Peyer's patch (tissue), 4 donors: ENCODE measurements around the gene NACA2. TPM values are rescaled to one million over a fixed set of nuclear protein-coding genes. Genes with fewer than 3 reads are reported as not detected.
"Not testable (repeated sequence)": the region's sequence is repeated elsewhere in the genome, so short reads cannot be mapped to it uniquely, and the experiment has no call there.

Experiments used
- DNase-seq, 3 donors: peaks; one replicate each; pipeline ENCODE4 v3.0.0-alpha.2; 2017 to 2019
- H3K27ac ChIP-seq, 4 donors: fragments of 200-600 bp; sonication (generic); one replicate each; pipeline ENCODE4 v1.5.1; 2016 to 2019
- H3K27me3 ChIP-seq, 2 donors: fragments of 200-600 bp; sonication (generic); one replicate each; pipeline ENCODE4 v1.5.1; 2019
- H3K36me3 ChIP-seq, 3 donors: fragments of 200-600 bp; sonication (generic); one replicate each; pipeline ENCODE4 v1.5.1; 2016 to 2019
- H3K4me1 ChIP-seq, 4 donors: fragments of 200-600 bp; sonication (generic); one replicate each; pipeline ENCODE4 v1.5.1; 2016 to 2019
- H3K4me3 ChIP-seq, 4 donors: fragments of 200-600 bp; sonication (generic); 1 replicate in 3 of 4; 2 replicates in 1 of 4; pipeline ENCODE4 v1.5.1; 2016 to 2019; ENCODE audit warnings: mild to moderate bottlenecking in 1 of 4
- H3K9me3 ChIP-seq, 4 donors: fragments of 200-600 bp; sonication (generic); one replicate each; pipeline ENCODE4 v1.5.1; 2016 to 2019; ENCODE audit warnings: mild to moderate bottlenecking in 1 of 4
- POLR2A ChIP-seq, 2 donors: fragments of 450-650 bp; IDR thresholded peaks; one replicate each; pipeline ENCODE4 v1.5.1; 2017; ENCODE audit warnings: antibody characterized with exemption in 2 of 2, mild to moderate bottlenecking in 2 of 2, moderate library complexity in 2 of 2
- total RNA-seq, 4 donors: library from RNA; depleted of rRNA; stranded (reverse); fragments of >200 nt; gene quantifications; one replicate each; pipeline ENCODE4 v1.1.0, GENCODE V29; 2016
- TF ChIP-seq, protein P1 (sequence below), 6 experiments: fragments of 450-650 bp in 4 of 6; fragments of 200-600 bp in 2 of 6; sonication (generic) in 1 of 6; IDR thresholded peaks; one replicate each; pipeline ENCODE4 v1.5.1; 2017 to 2019; ENCODE audit warnings: antibody characterized with exemption in 6 of 6, mild to moderate bottlenecking in 3 of 6, moderate library complexity in 1 of 6

Gene NACA2
- total RNA-seq, 4 donors from 2014 or later: not detected

DNA sequence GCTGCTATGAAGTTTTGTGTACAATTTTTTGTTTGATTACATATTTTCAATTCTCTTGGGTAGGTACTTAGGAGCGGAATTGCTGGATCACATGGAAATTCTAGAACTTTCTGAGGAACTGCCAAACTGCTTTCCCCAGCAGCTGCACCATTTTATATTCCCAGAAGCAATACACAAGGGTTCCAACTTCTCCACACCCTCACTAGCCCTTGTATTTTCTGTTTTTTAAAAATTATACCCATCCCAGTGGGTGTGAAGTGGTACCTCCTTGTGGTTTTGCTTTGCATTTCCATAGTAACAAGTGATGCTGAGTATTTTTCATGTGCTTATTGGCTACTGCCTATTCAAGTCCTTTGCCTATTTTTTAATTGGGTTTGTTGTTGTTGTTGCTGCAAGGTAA lies 20.9 kb downstream of the NACA2 start:
- no peak for DNase-seq
- peaks cover 0 to 5% (median 0%) of the 10 kb centered on the region in 4 donors for H3K9me3 ChIP-seq
- TF ChIP-seq POLR2A (IDR thresholded peaks at IDR 0.05): no peak
- TF ChIP-seq, protein P1, sequence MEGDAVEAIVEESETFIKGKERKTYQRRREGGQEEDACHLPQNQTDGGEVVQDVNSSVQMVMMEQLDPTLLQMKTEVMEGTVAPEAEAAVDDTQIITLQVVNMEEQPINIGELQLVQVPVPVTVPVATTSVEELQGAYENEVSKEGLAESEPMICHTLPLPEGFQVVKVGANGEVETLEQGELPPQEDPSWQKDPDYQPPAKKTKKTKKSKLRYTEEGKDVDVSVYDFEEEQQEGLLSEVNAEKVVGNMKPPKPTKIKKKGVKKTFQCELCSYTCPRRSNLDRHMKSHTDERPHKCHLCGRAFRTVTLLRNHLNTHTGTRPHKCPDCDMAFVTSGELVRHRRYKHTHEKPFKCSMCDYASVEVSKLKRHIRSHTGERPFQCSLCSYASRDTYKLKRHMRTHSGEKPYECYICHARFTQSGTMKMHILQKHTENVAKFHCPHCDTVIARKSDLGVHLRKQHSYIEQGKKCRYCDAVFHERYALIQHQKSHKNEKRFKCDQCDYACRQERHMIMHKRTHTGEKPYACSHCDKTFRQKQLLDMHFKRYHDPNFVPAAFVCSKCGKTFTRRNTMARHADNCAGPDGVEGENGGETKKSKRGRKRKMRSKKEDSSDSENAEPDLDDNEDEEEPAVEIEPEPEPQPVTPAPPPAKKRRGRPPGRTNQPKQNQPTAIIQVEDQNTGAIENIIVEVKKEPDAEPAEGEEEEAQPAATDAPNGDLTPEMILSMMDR (IDR thresholded peaks at IDR 0.05): no peak

GRCh38 chr17:61569525-61569924 lies 21.5 kb downstream of the NACA2 start:
- H3K9me3 ChIP-seq, H3K4me1 ChIP-seq, H3K36me3 ChIP-seq, DNase-seq, H3K27ac ChIP-seq, H3K27me3 ChIP-seq, H3K4me3 ChIP-seq: not testable (repeated sequence)

More for the DNA sequence above, 20.9 kb downstream of the NACA2 start:
- Histone ChIP-seq H3K36me3 (no peaks in the 10 kb centered on the region), H3K4me1 (no peaks in the 10 kb centered on the region), H3K27ac (no peak overlapping the region), H3K4me3 (no peak overlapping the region), H3K27me3 (no peaks in the 10 kb centered on the region)

- TF ChIP-seq, protein P1 (IDR thresholded peaks at IDR 0.05): no peak
- TF ChIP-seq POLR2A (IDR thresholded peaks at IDR 0.05): no peak
- DNase-seq: no peak
- no peaks in the 10 kb centered on the region for H3K36me3 ChIP-seq
- no peak overlapping the region for H3K27ac ChIP-seq
- H3K27me3 ChIP-seq: no peaks in the 10 kb centered on the region
- H3K9me3 ChIP-seq: peaks cover 0 to 5% (median 0%) of the 10 kb centered on the region in 4 donors
- H3K4me3 ChIP-seq: no peak overlapping the region
- H3K4me1 ChIP-seq: no peaks in the 10 kb centered on the region
Observed at GRCh38 chr17:61568219-61569072, 22.6 kb downstream of the NACA2 start.

DNA sequence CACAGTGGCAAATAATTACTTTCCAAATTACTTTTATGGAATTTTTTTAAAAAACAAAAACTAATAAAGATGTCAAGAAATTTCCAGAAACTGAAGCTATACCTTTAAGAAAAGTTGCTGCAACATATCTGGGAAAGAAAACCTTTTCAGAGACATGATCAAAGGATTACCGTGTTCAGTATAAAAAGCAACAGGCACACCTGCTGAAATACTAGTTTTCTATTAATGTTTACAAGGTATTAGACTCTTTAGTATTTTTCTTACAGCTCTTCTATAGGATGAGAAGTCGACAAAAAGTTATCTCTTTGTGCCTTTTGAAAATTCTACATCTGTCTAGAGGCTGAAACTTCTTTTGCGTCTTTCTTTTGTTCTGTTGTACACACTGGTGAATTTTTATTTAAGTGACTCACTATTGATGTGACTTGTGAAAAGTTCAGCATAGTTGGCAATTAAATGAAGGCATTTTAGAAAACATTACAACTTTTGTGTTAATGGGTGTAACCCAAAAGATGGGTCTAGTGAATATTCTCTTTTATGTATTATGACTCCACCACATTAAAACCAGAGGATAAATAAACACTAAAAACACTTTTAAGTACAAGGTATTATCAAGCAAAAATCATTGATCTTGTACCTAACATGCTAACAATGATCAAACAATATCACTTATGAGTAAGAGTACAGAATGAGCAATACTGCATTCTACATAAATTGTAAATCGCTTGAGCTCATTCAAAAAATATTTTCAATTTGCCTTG lies 23.8 kb downstream of the NACA2 start:
- Histone ChIP-seq H3K27me3 (no peaks in the 10 kb centered on the region), H3K4me3 (no peak overlapping the region), H3K27ac (no peak overlapping the region), H3K9me3 (peaks cover 0 to 5% (median 0%) of the 10 kb centered on the region in 4 donors), H3K4me1 (no peaks in the 10 kb centered on the region), H3K36me3 (no peaks in the 10 kb centered on the region)
- no peak for DNase-seq
- TF ChIP-seq, protein P1 (IDR thresholded peaks at IDR 0.05): no peak
- TF ChIP-seq POLR2A (IDR thresholded peaks at IDR 0.05): no peak

DNA sequence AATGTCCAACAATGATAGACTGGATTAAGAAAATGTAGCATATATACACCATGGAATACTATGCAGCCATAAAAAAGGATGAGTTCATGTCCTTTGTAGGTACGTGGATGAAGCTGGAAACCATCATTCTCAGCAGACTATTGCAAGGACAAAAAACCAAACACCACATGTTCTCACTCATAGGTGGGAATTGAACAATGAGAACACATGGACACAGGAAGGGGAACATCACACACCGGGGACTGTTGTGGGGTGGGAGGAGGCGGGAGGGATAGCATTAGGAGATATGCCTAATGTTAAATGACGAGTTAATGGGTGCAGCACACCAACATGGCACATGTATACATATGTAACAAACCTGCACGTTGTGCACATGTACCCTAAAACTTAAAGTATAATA lies 24.6 kb downstream of the NACA2 start:
- H3K4me3 ChIP-seq: not testable (repeated sequence)

GRCh38 chr17:61565850-61566249 lies 25.2 kb downstream of the NACA2 start:
- H3K4me3 ChIP-seq, H3K27ac ChIP-seq, DNase-seq, H3K36me3 ChIP-seq, H3K4me1 ChIP-seq, H3K9me3 ChIP-seq, H3K27me3 ChIP-seq: not testable (repeated sequence)

More for the DNA sequence above, 24.6 kb downstream of the NACA2 start:
- H3K27me3 ChIP-seq, H3K9me3 ChIP-seq, DNase-seq, H3K4me1 ChIP-seq, H3K36me3 ChIP-seq, H3K27ac ChIP-seq: not testable (repeated sequence)

DNA sequence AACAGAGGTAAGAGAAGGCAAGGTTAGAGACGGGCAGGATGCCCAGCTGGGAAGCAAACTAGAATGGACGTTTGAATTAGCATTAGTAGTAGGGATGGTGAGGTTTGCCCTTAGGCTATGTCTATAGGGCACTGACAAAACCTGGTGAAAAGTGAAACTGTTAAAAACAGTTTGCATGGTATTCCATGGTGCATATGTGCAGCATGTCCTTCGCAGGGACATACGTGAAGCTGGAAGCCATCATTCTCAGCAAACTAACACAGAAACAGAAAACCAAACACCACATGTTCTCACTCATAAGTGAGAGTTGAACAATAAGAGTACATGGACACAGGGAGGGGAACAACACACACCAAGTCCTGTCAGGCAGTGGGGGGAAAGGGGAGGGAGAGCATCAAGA lies 25.8 kb downstream of the NACA2 start:
- Histone ChIP-seq H3K27me3 (no peaks in the 10 kb centered on the region), H3K4me3 (no peak overlapping the region), H3K9me3 (peaks cover 0 to 3% (median 0%) of the 10 kb centered on the region in 4 donors), H3K27ac (no peak overlapping the region), H3K36me3 (no peaks in the 10 kb centered on the region), H3K4me1 (no peaks in the 10 kb centered on the region)
- no peak for TF ChIP-seq POLR2A (IDR thresholded peaks at IDR 0.05)
- TF ChIP-seq, protein P1 (IDR thresholded peaks at IDR 0.05): no peak
- DNase-seq: no peak
